Measurements from ENCODE around the gene SPO11. TPM values are rescaled to one million over a fixed set of nuclear protein-coding genes. Genes with fewer than 3 reads are reported as not detected.

Gene SPO11
- total RNA-seq, 1 experiment from 2014 or later, result not detected

- 0 out of 2 replicates have a peak, but pooled peaks cover 1% of the 10 kb centered on the region for H3K4me1 ChIP-seq (ENCODE audit: insufficient read depth, low read length)
- no peak overlapping the region for H4K5ac ChIP-seq (ENCODE audit: insufficient read length, low read depth, low read length)
- H2BK120ac ChIP-seq (ENCODE audit: low read depth, low read length, poor library complexity, severe bottlenecking), result no peak overlapping the region
- no peaks in the 10 kb centered on the region for H3K79me1 ChIP-seq (ENCODE audit: insufficient read depth, low read depth, low read length, poor library complexity, severe bottlenecking)
- H2AK5ac ChIP-seq (ENCODE audit: insufficient read length, low read length), result no peak overlapping the region
- no peak overlapping the region for H3K27ac ChIP-seq (ENCODE audit: insufficient read length, low read depth, low read length)
- no peaks in the 10 kb centered on the region for H3K79me2 ChIP-seq (ENCODE audit: insufficient read depth, low read length)
- H3K9me3 ChIP-seq (ENCODE audit: control insufficient read depth, low read depth, low read length), result no peaks in the 10 kb centered on the region
- no peak overlapping the region for H2BK20ac ChIP-seq (ENCODE audit: low read depth, low read length, poor library complexity, severe bottlenecking)
- no peak overlapping the region for H3K14ac ChIP-seq (ENCODE audit: insufficient read depth, low read length)
- no peaks in the 10 kb centered on the region for H4K20me1 ChIP-seq (ENCODE audit: control insufficient read depth, insufficient read depth, insufficient read length)
- no peak for DNase-seq
- no peak overlapping the region for H2BK12ac ChIP-seq (ENCODE audit: insufficient read length, low read depth, low read length)
- H3K27me3 ChIP-seq (ENCODE audit: insufficient read depth, low read length), result no peaks in the 10 kb centered on the region
- Mint-ChIP-seq H3K4me1 (peaks cover 37 to 67% of the 10 kb centered on the region in 2 experiments), H3K4me3 (no peak overlapping the region), H3K36me3 (ENCODE audit: insufficient read depth in 1 of 3, low read depth in 3 of 3) (no peaks in the 10 kb centered on the region; a peak in 1 of 7 replicates), H3K27me3 (ENCODE audit: low read depth) (peaks cover 23% of the 10 kb centered on the region), H3K9me3 (no peaks in the 10 kb centered on the region; a peak in 1 of 5 replicates), H3K27ac (no peak overlapping the region; a peak in 1 of 7 replicates)
- H3K18ac ChIP-seq (ENCODE audit: insufficient read length, low read depth, low read length), result no peak overlapping the region
- TF ChIP-seq, protein P1, sequence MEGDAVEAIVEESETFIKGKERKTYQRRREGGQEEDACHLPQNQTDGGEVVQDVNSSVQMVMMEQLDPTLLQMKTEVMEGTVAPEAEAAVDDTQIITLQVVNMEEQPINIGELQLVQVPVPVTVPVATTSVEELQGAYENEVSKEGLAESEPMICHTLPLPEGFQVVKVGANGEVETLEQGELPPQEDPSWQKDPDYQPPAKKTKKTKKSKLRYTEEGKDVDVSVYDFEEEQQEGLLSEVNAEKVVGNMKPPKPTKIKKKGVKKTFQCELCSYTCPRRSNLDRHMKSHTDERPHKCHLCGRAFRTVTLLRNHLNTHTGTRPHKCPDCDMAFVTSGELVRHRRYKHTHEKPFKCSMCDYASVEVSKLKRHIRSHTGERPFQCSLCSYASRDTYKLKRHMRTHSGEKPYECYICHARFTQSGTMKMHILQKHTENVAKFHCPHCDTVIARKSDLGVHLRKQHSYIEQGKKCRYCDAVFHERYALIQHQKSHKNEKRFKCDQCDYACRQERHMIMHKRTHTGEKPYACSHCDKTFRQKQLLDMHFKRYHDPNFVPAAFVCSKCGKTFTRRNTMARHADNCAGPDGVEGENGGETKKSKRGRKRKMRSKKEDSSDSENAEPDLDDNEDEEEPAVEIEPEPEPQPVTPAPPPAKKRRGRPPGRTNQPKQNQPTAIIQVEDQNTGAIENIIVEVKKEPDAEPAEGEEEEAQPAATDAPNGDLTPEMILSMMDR (conservative IDR thresholded peaks at IDR 0.05), result no peak
- no peak overlapping the region for H4K8ac ChIP-seq (replicated peaks; ENCODE audit: insufficient read length, low read depth, low read length)
- no CpG with 5 or more reads among the region's 6 CpGs for WGBS (ENCODE audit: extremely low coverage, insufficient read length, low lambda C conversion rate)
- H3K4ac ChIP-seq (ENCODE audit: low read depth, low read length), result no peak overlapping the region
- H3K23me2 ChIP-seq (ENCODE audit: insufficient read length, low read depth, low read length, poor library complexity, severe bottlenecking), result no peaks in the 10 kb centered on the region
- H2AFZ ChIP-seq (ENCODE audit: low read length), result no peak overlapping the region
- no peak overlapping the region for H3K4me2 ChIP-seq (ENCODE audit: insufficient read depth, insufficient read length, low read length)
- no peak overlapping the region for H2BK5ac ChIP-seq (ENCODE audit: insufficient read length, low read length)
- no peak overlapping the region for H3K9ac ChIP-seq (ENCODE audit: extremely low read depth, insufficient read length, low read length)
- no peak overlapping the region for H3T11ph ChIP-seq (ENCODE audit: low read length)
- H4K91ac ChIP-seq (ENCODE audit: insufficient read length, low read depth, low read length), result no peak overlapping the region
- H3K23ac ChIP-seq (ENCODE audit: insufficient read length, low read depth, low read length), result no peak overlapping the region
- H2BK15ac ChIP-seq (ENCODE audit: low read depth, low read length), result no peak overlapping the region
- no peak overlapping the region for H3K56ac ChIP-seq (ENCODE audit: insufficient read length, low read depth, low read length)
Measured at GRCh38 chr20:57287901-57288300, 41.7 kb upstream of the SPO11 start.

Data from H9 (cell line).